ENCODE measurements around the gene PTPN4. TPM values are rescaled to one million over a fixed set of nuclear protein-coding genes. Genes with fewer than 3 reads are reported as not detected.

The PTPN4 gene
- total RNA-seq, 1 donor from 2014 or later: 6.4 TPM

DNA sequence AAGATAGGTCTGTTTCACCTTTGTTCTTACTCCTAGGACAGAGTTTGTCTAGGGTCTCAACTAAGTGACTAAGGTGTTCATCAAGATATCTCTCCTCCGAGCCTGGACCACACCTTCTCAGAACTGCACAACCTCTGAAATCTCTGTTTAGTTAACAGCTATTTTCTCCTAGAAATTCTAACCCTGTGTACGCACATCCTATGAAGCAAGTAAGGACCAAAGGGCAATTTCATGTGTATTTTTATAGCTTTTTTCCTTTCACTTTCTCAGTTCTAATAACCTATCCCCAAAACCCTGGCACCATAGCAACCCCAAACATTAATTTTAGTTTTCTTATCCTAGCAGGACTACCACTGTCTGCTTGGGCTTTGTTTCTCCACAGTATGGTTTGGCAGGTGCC lies 59.1 kb downstream of the PTPN4 start:
- no peak overlapping the region for H3K4me3 ChIP-seq (ENCODE audit: low read depth, low read length)
- TF ChIP-seq, protein P1, sequence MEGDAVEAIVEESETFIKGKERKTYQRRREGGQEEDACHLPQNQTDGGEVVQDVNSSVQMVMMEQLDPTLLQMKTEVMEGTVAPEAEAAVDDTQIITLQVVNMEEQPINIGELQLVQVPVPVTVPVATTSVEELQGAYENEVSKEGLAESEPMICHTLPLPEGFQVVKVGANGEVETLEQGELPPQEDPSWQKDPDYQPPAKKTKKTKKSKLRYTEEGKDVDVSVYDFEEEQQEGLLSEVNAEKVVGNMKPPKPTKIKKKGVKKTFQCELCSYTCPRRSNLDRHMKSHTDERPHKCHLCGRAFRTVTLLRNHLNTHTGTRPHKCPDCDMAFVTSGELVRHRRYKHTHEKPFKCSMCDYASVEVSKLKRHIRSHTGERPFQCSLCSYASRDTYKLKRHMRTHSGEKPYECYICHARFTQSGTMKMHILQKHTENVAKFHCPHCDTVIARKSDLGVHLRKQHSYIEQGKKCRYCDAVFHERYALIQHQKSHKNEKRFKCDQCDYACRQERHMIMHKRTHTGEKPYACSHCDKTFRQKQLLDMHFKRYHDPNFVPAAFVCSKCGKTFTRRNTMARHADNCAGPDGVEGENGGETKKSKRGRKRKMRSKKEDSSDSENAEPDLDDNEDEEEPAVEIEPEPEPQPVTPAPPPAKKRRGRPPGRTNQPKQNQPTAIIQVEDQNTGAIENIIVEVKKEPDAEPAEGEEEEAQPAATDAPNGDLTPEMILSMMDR (conservative IDR thresholded peaks at IDR 0.05; ENCODE audit: low read depth, low read length): no peak
- DNase-seq (ENCODE audit: low read depth): no peak

DNA sequence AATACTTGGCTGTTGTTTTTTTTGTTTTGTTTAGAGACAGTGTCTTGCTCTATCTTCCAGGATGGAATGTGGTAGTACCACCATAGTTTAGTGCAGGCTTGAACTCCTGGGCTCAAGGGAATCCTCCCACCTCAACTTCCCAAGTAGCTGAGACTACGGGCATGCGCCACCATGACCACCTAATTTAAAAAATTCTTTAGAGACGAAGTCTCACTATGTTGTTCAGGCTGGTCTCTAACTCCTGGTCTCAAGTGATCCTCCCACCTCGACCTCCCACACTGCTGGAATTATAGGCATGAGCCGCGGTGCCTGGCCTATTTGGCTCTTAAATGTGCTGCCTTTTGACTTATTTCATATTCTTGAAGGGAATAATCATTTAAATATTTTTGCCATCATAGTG lies 60.1 kb downstream of the PTPN4 start:
- TF ChIP-seq, protein P1 (conservative IDR thresholded peaks at IDR 0.05; ENCODE audit: low read depth, low read length): no peak
- H3K4me3 ChIP-seq (ENCODE audit: low read depth, low read length): no peak overlapping the region
- DNase-seq (ENCODE audit: low read depth): no peak

DNA sequence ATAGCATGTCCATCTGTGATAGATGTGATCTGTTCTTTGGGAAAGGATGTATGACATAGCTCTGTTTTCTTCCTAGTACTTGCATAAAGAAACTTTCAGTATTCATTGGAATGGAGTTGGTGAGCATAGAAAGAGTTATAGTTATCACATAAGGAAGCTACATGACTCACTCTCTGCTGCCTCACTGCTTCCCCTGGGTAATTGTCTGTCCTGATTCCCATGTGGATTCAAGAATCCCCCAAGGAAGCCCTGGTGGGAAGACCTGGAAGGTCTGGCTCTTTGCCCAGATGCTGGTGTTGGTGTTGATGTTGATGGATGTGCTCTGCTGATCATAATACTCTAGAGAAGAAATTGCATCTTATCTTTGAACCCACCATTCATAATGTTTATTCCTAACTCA lies 60.6 kb downstream of the PTPN4 start:
- TF ChIP-seq, protein P1 (conservative IDR thresholded peaks at IDR 0.05; ENCODE audit: low read depth, low read length): no peak

DNA sequence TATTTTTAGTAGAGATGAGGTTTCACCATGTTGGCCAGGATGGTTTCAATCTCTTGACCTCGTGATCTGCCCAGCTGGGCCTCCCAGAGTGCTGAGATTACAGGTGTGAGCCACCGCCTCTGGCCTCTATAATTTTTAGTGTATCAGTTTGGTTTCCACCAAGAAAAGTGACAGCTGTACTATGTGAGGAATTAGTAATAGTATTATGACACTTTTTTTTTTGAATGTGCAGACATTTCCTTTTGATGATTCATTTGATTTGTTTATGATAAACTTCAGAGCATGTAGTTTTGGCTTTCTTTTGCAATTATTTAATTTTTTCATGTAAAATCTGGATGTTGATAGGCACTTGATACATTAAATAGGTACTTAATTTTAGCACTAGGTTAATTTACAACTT lies 61.5 kb downstream of the PTPN4 start:
- H3K4me3 ChIP-seq (ENCODE audit: low read depth, low read length): no peak overlapping the region
- TF ChIP-seq, protein P1 (conservative IDR thresholded peaks at IDR 0.05; ENCODE audit: low read depth, low read length): no peak
- DNase-seq (ENCODE audit: low read depth): no peak

More for the DNA sequence above, 60.6 kb downstream of the PTPN4 start:
- H3K4me3 ChIP-seq (ENCODE audit: low read depth, low read length): no peak overlapping the region
- no peak for DNase-seq (ENCODE audit: low read depth)

DNA sequence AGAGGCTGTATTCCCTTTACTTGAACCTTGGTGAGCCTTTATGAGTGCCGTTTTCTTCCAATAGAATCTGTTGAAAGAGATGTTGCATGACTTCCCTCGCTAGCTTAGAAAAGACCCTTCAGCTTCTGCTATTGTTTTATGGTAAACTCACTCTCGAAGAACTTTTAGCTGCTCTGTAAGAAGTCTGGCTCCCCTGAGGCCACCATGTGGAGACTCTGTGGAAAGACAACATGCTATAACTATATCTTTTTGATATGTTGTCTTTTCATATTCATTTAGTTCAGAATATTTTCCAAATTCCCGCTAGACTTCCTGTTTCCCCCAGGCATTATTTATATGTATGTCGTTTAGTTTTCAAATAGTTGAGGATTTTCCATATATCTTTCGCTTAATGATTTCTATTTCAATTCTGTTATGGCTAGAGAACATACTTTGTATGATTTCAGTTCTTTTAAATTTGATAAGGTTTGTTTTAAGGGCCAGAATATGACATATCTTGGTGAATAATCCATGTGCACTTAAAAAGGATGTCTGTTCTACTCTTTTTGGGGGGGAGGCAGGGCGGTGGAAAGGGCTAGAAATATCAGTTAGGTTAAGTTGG lies 64.1 kb downstream of the PTPN4 start:
- no peak overlapping the region for H3K4me3 ChIP-seq (ENCODE audit: low read depth, low read length)
- DNase-seq (ENCODE audit: low read depth): no peak
- TF ChIP-seq, protein P1 (conservative IDR thresholded peaks at IDR 0.05; ENCODE audit: low read depth, low read length): peak; percentile 79

DNA sequence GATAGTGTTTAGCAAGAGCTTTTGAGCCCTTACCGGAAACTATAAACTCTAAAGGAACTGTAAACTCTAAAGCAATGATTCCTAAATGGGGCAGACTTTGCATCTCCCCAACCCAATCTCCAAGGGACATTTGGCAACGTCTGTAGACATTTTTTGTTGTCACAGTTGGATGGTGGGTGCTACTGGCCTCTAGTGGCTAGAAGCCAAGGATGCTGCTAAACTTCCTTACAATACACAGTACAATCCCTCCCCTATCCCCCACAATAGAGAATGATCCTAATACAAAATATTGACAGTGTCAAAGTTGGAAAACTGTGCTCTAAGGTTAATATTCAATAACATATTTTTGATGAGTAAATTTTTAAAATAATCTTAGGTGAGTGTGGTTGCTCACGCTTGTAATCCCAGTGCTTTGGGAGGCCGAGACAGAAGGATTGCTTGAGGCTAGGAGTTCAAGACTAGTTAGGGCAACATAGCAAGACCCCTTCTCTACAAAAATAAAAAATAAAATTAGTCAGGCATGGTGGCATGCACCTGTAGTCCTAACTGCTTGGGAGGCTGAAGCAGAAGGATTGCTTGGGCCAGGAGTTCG lies 66.7 kb downstream of the PTPN4 start:
- TF ChIP-seq, protein P1 (conservative IDR thresholded peaks at IDR 0.05; ENCODE audit: low read depth, low read length): peak; percentile 87
- no peak for DNase-seq (ENCODE audit: low read depth)
- no peak overlapping the region for H3K4me3 ChIP-seq (ENCODE audit: low read depth, low read length)

Data from epithelial cell of proximal tubule (primary cell).